Measurements from ENCODE around the gene PAPOLG.
"Not testable (repeated sequence)": the region's sequence is repeated elsewhere in the genome, so short reads cannot be mapped to it uniquely, and the experiment has no call there.

The PAPOLG gene

DNA sequence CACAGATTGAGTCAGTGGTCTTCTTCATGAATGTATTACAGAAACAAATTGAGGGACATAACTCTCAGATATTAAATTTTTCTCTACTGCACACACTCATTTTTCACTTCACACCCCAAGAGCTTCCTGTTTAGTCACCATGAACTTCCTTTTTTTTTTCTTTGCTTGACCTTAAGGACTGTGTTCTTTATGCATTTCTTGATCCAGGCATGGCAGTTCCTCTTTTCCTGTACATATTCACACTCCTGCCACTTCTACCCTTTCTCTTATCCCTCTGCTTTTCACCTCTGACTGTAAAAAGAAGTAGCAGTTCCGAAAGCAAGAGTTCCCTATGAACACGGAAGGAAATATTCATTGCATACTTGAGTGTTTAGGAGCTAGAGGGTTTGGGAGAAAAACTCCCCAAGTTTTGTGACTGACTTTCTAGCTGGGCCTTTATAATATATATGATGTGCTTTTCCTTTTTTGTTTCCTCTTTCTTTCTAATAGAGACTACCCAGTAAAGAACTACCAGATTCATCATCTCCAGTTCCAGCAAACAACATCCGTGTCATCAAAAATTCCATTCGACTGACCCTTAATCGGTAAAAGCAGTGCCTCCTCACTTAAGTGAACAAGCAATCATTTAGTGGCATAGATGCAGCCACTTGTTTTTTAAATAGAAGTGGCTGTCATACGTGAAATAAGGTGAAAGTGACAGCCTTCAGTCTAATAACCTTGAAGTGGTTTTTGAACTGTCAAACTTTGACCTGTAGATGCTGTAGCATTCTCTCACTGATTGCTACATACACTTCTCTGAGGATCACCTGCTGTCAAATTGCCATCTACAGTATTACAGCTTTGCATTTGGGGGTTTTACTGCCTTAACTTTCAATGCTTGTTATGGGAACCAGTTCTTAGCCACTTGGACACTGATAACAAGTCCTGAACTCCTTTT lies 40.8 kb downstream of the PAPOLG start:
- DNase-seq (ENCODE audit: low spot score in 2 of 2) = peak in 1 of 2 donors; percentile 17

DNA sequence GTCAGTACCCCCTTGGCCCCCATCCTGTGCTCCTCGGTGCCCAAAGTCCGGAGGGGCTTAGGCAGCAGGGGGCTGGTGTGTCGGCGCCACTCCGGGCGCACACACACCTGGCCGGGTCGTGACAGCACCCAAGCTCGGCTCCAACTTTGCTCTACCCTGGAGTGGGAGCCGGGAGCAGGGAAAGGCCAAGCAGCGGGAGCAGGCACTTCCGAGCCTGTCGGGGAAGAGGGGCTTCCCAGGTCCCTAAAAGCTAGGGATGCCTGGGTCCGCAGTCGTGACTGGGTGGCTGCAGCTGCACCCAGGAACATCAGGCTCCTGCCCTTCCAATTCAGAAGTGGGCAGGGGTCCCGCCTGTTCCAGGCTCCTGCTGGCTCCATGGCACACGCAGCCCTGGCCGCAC lies 48.4 kb downstream of the PAPOLG start:
- ATAC-seq (ENCODE audit: low read depth) = no peak
- Mint-ChIP-seq H3K27me3 (no peaks in the 10 kb centered on the region), H3K36me3 (peaks cover 2% of the 10 kb centered on the region), H3K4me1 (peaks cover 21% of the 10 kb centered on the region), H3K4me3 (no peak overlapping the region), H3K27ac (no peak overlapping the region), H3K9me3 (peaks cover 1% of the 10 kb centered on the region)
- DNase-seq (ENCODE audit: low spot score in 2 of 2) = no peak

More for the DNA sequence above, 40.8 kb downstream of the PAPOLG start:
- H3K4me1 Mint-ChIP-seq = peaks cover 11% of the 10 kb centered on the region
- peak overlapping the region; percentile 32 for H3K27ac Mint-ChIP-seq
- H3K27me3 Mint-ChIP-seq = no peaks in the 10 kb centered on the region
- peak; percentile 91 for ATAC-seq (ENCODE audit: low read depth)
- H3K9me3 Mint-ChIP-seq = no peaks in the 10 kb centered on the region
- H3K36me3 Mint-ChIP-seq = peaks cover 11% of the 10 kb centered on the region
- H3K4me3 Mint-ChIP-seq = peak overlapping the region; percentile 46

DNA sequence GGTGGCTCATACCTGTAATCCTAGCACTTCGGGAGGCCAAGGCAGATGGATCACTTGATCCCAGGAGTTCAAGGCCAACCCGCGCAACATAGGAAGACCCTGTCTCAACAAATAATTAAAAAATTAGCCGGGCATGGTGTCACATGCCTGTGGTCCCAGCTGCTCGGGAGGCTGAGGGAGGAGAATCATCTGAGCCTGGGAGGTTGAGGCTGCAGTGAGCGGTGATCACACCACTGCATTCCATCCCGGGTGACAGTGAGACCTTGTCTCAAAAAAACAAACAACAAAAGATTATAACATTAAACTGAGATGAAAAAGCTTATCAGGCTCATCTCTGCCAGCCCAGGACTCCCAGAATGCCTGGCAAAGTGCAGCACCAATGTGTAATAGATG lies 50.5 kb downstream of the PAPOLG start:
- Mint-ChIP-seq H3K27me3 (no peaks in the 10 kb centered on the region), H3K9me3 (peaks cover 3% of the 10 kb centered on the region), H3K4me3 (no peak overlapping the region), H3K27ac (peak overlapping the region; percentile 62), H3K36me3 (no peaks in the 10 kb centered on the region), H3K4me1 (peaks cover 26% of the 10 kb centered on the region)
- no peak for ATAC-seq (ENCODE audit: low read depth)
- no peak for DNase-seq (ENCODE audit: low spot score in 2 of 2)

DNA sequence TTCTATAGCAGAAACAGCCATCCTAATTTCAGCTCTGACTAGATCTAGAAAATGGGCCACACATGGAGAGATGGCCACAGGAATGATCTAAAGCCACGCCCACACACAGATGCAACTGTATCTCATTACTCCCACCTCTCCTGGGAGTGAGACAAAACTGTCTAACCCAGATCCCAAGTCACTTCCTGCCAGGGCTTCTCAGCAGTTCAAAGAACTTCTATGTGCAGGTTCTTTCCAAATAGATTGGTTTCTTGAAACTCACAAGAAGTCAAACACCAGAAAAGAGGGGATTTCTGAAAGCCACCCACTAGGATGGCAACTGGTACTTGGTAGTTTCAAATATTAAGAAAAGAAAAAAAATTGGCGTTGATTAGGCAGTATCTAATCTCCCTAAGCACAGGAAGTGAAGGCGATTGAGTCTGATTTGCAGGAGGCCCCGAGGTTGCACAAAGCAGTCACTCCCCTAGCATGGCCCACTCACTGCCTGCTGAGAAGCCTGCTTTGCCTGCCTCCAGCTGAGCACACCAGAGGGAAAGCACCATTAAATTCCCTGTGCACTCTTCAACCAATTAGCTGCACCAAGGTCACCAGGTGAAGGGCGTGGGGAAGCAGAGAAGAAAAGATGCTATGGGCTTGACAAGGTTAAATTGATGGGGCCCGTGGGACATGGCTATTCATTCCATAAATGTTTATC lies 51.1 kb downstream of the PAPOLG start:
- H3K27ac Mint-ChIP-seq = peak overlapping the region; percentile 62
- no peak for DNase-seq (ENCODE audit: low spot score in 2 of 2)
- peaks cover 3% of the 10 kb centered on the region for H3K9me3 Mint-ChIP-seq
- H3K27me3 Mint-ChIP-seq = no peaks in the 10 kb centered on the region
- no peak overlapping the region for H3K4me3 Mint-ChIP-seq
- peak; percentile 57 for ATAC-seq (ENCODE audit: low read depth)
- H3K36me3 Mint-ChIP-seq = no peaks in the 10 kb centered on the region
- H3K4me1 Mint-ChIP-seq = peaks cover 26% of the 10 kb centered on the region

DNA sequence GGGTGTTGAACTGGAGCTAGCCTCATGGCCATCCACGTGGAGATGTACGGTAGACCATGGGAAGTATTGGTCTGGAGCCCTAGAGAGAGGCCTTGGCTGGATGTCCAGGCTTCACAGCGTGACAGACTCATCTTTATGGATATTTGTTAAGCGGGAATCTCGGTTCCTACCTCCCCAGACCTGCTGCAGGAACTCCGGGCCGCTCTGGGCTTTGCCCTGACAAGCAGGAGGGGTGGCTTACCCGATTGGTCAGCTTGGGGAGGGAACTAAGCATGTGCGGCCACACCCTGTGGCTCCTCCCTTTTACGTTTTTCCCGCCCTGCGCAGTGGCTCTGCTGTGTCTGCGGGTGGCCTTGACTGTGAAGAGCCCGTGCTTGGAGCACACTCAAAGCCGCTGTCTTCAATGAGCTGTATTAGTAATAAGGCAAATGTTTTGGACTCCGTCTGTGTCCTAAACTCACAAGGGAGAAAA lies 52.3 kb downstream of the PAPOLG start:
- Mint-ChIP-seq H3K27me3 (no peaks in the 10 kb centered on the region), H3K36me3 (no peaks in the 10 kb centered on the region), H3K27ac (peak overlapping the region; percentile 13), H3K4me3 (no peak overlapping the region), H3K9me3 (peaks cover 3% of the 10 kb centered on the region), H3K4me1 (peaks cover 26% of the 10 kb centered on the region)
- DNase-seq (ENCODE audit: low spot score in 2 of 2) (no peak), ATAC-seq (ENCODE audit: low read depth) (no peak)

DNA sequence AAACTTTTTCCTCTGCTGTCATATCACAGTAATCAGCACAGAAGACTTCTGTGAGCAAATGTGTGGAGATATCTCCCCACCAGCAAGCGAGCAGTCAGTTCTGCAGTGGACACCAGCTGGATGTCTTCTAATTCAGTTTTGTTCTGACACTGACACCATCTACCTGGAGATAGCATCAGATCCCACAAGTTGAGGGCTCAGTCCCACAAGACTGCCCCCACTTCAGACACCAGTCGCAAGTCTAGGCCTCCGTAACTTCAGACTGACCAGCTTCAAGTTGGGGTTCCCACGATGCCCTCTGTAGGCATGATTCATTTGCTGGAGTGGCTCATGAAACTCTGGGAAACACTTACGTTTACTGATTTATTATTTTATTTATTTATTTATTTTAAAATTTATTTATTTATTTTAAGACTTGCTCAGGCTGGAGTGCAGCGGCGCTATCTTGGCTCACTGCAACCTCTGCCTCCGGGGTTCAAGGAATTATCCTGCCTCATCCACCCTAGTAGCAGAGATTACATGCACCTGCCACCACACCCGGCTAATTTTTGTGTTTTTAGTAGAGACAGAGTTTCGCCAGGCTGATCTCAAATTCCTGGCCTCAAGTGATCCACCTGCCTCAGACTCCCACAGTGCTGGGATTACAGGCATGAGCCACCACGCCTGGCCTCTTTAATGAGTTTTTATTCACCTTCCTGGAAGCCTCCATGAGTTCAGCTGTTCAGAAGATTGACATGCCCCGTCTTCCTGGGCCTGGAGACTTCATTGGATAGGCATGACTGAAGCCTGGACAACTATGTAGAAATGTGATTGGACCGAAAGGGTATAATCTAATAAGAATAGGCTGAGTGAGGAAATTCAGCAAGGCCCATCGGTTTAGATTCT lies 55.7 kb downstream of the PAPOLG start:
- Mint-ChIP-seq H3K9me3 (peaks cover 3% of the 10 kb centered on the region), H3K4me3 (no peak overlapping the region), H3K27ac (no peak overlapping the region), H3K36me3 (no peaks in the 10 kb centered on the region), H3K4me1 (peaks cover 23% of the 10 kb centered on the region), H3K27me3 (no peaks in the 10 kb centered on the region)
- no peak for ATAC-seq (ENCODE audit: low read depth)
- no peak for DNase-seq (ENCODE audit: low spot score in 2 of 2)

DNA sequence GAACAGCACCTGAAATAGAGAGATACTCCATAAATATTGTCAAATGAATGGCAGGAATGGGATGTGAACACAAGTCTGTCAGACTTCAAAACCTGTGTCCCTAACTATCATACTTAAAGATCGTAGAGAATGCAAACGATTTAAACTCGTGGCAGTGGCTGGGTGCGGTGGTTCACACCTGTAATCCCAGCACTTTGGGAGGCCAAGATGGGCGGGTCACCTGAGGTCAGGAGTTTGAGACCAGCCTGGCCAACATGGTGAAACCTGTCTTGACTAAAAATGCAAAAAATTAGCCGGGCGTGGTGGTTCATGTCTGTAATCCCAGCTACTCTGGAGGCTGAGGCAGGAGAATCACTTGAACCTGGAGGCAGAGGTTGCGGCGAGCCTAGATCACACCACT lies 61.1 kb downstream of the PAPOLG start:
- H3K4me3 Mint-ChIP-seq; H3K27ac Mint-ChIP-seq; H3K27me3 Mint-ChIP-seq; H3K9me3 Mint-ChIP-seq; DNase-seq (ENCODE audit: low spot score in 2 of 2); H3K36me3 Mint-ChIP-seq; ATAC-seq (ENCODE audit: low read depth): not testable (repeated sequence)
- peaks cover 32% of the 10 kb centered on the region for H3K4me1 Mint-ChIP-seq

DNA sequence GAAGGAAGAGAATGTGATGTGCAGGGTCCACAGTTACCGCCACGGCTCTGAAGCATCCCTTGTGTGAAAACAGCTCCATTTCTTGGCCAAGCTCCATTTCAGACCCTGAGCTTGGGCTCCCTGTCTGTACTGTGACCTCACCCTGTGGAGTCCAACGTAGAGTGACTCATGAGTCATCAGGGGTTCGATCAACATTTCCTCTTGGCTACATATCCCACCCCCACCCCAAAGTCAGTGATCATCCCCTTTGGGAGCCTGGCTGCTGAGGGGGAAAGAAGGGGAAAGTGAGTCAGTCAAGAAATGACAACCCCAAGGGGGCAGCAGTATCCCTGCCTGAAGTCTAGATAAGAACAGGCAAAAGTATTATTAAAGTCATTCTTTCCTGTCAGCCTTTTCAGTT lies 62.2 kb downstream of the PAPOLG start:
- Mint-ChIP-seq H3K9me3 (no peaks in the 10 kb centered on the region), H3K4me1 (peaks cover 32% of the 10 kb centered on the region), H3K27ac (peak overlapping the region; percentile 33), H3K36me3 (no peaks in the 10 kb centered on the region), H3K4me3 (no peak overlapping the region), H3K27me3 (no peaks in the 10 kb centered on the region)
- ATAC-seq (ENCODE audit: low read depth) (peak; percentile 33), DNase-seq (ENCODE audit: low spot score in 2 of 2) (no peak)

DNA sequence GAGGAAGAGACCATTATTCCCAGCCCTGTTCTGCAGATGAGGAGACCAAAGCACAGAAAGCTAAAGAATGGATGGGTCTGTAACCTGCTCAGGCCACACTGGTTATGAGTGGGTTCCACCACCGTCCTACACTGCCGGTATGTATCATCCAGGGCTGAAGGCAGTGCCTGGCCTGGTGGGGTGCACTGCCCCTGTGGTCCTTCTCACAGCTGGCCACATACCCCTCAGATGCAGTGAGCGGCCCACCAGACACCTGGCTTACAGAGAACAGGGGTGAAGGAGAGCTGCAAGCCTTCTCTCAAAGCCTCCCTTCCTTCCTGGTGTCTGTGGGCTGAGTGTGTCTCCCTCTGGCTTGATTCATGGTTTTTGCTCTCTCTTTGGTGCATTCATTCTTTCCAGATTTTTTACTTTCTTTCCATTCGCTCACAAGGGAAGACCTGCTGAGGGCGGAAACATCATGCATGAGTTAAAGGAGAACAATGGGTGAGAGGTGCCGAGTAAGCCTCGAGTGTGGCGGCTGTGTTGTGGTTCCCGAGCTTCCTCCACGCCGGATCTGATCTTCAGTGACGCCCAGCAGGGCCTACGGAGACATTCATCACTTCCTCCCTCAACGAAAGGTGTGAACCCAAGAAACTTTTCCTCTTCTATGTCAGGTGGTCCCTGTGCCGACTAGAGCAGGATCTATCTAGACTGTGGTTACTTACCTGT lies 63.2 kb downstream of the PAPOLG start:
- H3K4me3 Mint-ChIP-seq = no peak overlapping the region
- ATAC-seq (ENCODE audit: low read depth) (peak; percentile 79), DNase-seq (ENCODE audit: low spot score in 2 of 2) (no peak)
- no peaks in the 10 kb centered on the region for H3K27me3 Mint-ChIP-seq
- no peaks in the 10 kb centered on the region for H3K9me3 Mint-ChIP-seq
- peak overlapping the region; percentile 60 for H3K27ac Mint-ChIP-seq
- no peaks in the 10 kb centered on the region for H3K36me3 Mint-ChIP-seq
- H3K4me1 Mint-ChIP-seq = peaks cover 32% of the 10 kb centered on the region

DNA sequence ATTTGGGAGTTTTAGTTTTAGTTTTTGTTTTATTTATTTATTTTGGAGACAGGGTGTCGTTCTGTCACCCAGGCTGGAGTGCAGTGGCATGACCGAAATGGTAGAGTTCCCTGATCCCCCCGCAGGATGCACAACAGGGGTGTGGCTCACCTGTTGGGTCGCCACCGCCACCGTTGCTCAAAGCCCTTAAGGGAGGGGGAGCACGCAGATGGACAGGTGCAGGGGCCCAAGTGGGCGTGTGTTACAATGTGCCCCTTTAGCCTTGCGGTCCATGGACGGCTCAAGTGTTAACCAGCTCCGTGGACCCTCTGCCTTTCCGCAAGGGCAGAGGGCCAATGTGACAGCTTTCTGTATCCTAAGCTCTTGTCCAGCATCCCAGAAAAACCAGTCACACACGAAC lies 63.9 kb downstream of the PAPOLG start:
- no peak for ATAC-seq (ENCODE audit: low read depth)
- no peak for DNase-seq (ENCODE audit: low spot score in 2 of 2)
- Mint-ChIP-seq H3K4me1 (peaks cover 32% of the 10 kb centered on the region), H3K4me3 (no peak overlapping the region), H3K27me3 (no peaks in the 10 kb centered on the region), H3K27ac (peak overlapping the region; percentile 60), H3K36me3 (no peaks in the 10 kb centered on the region), H3K9me3 (no peaks in the 10 kb centered on the region)

DNA sequence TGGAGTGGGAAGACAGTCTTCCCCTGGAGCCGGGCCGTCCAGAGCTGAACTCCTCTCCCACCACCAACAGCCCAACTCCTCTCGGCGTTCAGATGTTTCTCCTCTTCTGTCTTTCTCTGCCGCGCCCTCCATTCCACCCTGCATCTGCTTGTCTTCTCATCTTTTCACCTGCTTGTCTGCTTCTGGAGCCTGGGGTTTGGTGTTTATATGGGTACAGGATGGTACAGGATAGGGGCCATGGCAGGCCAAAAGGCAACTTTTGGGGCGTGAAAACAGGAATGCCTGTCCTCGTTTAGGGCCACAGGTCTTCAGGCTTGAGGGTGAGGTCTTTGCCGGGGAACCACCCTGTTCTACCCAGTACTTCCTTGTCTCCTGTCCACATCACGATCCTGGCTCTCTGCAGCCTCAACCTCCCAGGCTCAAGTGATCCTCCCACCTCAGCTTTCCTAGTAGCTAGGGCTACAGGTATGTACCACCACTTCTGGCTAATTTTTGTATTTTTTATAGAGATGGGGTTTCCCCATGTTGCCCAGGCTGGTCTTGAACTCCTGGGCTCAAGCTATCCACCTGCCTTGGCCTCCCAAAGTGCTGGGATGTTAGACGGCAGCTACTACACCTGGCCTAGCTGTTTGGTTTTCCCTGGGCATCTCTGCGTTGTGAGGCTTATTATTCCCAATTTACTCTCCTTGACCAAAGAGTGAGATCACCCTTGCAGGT lies 64.5 kb downstream of the PAPOLG start:
- peaks cover 32% of the 10 kb centered on the region for H3K4me1 Mint-ChIP-seq
- no peak overlapping the region for H3K4me3 Mint-ChIP-seq
- no peaks in the 10 kb centered on the region for H3K36me3 Mint-ChIP-seq
- no peaks in the 10 kb centered on the region for H3K9me3 Mint-ChIP-seq
- peak overlapping the region; percentile 47 for H3K27ac Mint-ChIP-seq
- no peak for ATAC-seq (ENCODE audit: low read depth)
- no peaks in the 10 kb centered on the region for H3K27me3 Mint-ChIP-seq
- no peak for DNase-seq (ENCODE audit: low spot score in 2 of 2)

DNA sequence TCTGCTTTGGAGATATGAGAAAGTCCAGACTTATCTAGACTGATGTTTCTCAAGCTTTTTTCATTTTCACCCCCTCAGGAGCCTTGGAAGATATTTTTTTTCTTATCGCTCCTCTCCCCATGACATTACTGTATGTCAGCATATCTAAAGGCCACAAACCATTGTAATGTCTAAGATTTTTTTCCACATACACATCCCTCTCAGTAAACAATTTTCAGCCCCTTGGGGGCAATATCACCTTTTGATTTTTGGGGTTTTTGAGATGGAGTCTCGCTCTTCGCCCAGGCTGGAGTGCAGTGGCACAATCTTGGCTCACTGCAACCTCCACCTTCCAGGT lies 65.0 kb downstream of the PAPOLG start:
- no peaks in the 10 kb centered on the region for H3K27me3 Mint-ChIP-seq
- no peak overlapping the region for H3K4me3 Mint-ChIP-seq
- ATAC-seq (ENCODE audit: low read depth) = no peak
- H3K36me3 Mint-ChIP-seq = no peaks in the 10 kb centered on the region
- DNase-seq (ENCODE audit: low spot score in 2 of 2) = no peak
- H3K27ac Mint-ChIP-seq = no peak overlapping the region
- no peaks in the 10 kb centered on the region for H3K9me3 Mint-ChIP-seq
- H3K4me1 Mint-ChIP-seq = peaks cover 34% of the 10 kb centered on the region

All from memory B cell (primary cell).